ENCODE measurements around the gene BMPR1B.

DNA sequence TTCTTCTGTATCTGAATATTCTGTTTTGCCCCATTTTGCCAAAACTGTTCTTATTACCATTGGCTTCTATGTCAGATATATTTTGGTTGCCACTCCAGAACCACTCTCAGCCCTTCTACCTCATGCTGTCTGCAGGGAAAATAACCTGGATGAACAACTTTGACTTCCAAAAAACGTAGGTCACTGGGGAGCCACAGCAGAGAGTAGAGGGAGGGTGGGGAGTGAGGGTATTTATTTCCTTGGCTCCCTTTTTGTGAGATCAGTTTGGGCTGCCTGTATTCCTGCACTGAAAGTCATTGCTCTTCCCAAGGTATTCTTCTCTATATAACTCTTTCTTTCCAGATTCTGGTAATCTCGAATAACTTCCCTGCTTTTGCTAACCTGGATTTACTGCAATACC lies 6.3 kb downstream of the BMPR1B start:
- TF ChIP-seq POLR2A (IDR thresholded peaks at IDR 0.05; ENCODE audit: control extremely low read depth in 1 of 2, low read depth in 2 of 2, low read length in 2 of 2) = no peak
- TF ChIP-seq, protein P1, sequence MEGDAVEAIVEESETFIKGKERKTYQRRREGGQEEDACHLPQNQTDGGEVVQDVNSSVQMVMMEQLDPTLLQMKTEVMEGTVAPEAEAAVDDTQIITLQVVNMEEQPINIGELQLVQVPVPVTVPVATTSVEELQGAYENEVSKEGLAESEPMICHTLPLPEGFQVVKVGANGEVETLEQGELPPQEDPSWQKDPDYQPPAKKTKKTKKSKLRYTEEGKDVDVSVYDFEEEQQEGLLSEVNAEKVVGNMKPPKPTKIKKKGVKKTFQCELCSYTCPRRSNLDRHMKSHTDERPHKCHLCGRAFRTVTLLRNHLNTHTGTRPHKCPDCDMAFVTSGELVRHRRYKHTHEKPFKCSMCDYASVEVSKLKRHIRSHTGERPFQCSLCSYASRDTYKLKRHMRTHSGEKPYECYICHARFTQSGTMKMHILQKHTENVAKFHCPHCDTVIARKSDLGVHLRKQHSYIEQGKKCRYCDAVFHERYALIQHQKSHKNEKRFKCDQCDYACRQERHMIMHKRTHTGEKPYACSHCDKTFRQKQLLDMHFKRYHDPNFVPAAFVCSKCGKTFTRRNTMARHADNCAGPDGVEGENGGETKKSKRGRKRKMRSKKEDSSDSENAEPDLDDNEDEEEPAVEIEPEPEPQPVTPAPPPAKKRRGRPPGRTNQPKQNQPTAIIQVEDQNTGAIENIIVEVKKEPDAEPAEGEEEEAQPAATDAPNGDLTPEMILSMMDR (IDR thresholded peaks at IDR 0.05; ENCODE audit: control extremely low read depth in 1 of 3, insufficient read depth in 1 of 3, low read depth in 1 of 3, low read length in 3 of 3) = no peak
- TF ChIP-seq POLR2AphosphoS5 (IDR thresholded peaks at IDR 0.05; ENCODE audit: low read depth, low read length) = no peak
- no peak for TF ChIP-seq EZH2 (IDR thresholded peaks at IDR 0.05; ENCODE audit: low read depth, low read length, severe bottlenecking)

Measured in H1 (cell line).